Osteocyte (in vitro differentiated cells): Measurements from ENCODE around the gene FMNL2. TPM values are rescaled to one million over a fixed set of nuclear protein-coding genes. Genes with fewer than 3 reads are reported as not detected.

Experiments
- DNase-seq: peaks from one replicate; pipeline ENCODE4 v3.0.0; 2021; ENCODE audit warnings: mixed read lengths; ENCODE audit not compliant: unreplicated experiment; ENCODE audit errors: extremely low spot score
- H3K27ac Mint-ChIP-seq: one replicate; pipeline ENCODE4 v1.8.0; 2021; ENCODE audit warnings: mild to moderate bottlenecking, mixed read lengths; ENCODE audit not compliant: unreplicated experiment
- H3K27me3 Mint-ChIP-seq: one replicate; pipeline ENCODE4 v1.8.0; 2021; ENCODE audit warnings: mixed read lengths; ENCODE audit not compliant: unreplicated experiment
- H3K36me3 Mint-ChIP-seq: one replicate; pipeline ENCODE4 v1.8.0; 2021; ENCODE audit warnings: mixed read lengths; ENCODE audit not compliant: unreplicated experiment
- H3K4me1 Mint-ChIP-seq: one replicate; pipeline ENCODE4 v1.8.0; 2021; ENCODE audit warnings: mixed read lengths; ENCODE audit not compliant: unreplicated experiment
- H3K4me3 Mint-ChIP-seq: one replicate; pipeline ENCODE4 v1.8.0; 2021; ENCODE audit warnings: mild to moderate bottlenecking, moderate library complexity, mixed read lengths; ENCODE audit not compliant: unreplicated experiment
- H3K9me3 Mint-ChIP-seq: one replicate; pipeline ENCODE4 v1.8.0; 2021; ENCODE audit warnings: mixed read lengths; ENCODE audit not compliant: unreplicated experiment
- total RNA-seq: library from RNA; stranded (reverse); gene quantifications from 2 replicates; pipeline ENCODE4 v1.2.1, GENCODE V29; 2021
- TF ChIP-seq, protein P1 (sequence below): fragments of 200-600 bp; sonication (generic); IDR thresholded peaks from 2 replicates; pipeline ENCODE4 v1.5.0; 2021; ENCODE audit warnings: antibody characterized with exemption, mild to moderate bottlenecking, moderate library complexity

Gene FMNL2
- total RNA-seq, 1 donor from 2014 or later = 45.3 TPM

DNA sequence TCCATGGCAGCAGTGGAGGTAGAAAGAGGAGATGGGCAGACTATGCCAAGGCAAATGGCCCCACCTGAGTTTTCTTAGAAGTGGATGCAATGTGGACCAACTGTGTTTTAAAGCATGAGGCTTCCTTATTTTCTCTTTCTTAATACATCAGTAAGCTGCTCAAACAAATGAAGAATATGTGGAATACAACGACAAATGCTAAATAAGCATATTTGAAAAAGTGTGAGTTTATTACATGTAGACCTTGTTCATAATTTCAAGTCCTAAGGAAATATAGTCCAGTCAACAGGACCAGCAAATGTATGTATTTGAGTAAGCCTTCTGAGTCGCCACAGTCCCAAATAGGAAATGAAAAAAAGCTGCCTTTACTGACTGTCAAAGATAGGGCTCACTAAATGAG is 204.4 kb downstream of the FMNL2 start:
- Mint-ChIP-seq H3K9me3 (no peaks in the 10 kb centered on the region), H3K4me3 (no peak overlapping the region), H3K27me3 (no peaks in the 10 kb centered on the region), H3K27ac (no peak overlapping the region), H3K4me1 (peaks cover 31% of the 10 kb centered on the region), H3K36me3 (peaks cover 2% of the 10 kb centered on the region)
- no peak for DNase-seq
- TF ChIP-seq, protein P1, sequence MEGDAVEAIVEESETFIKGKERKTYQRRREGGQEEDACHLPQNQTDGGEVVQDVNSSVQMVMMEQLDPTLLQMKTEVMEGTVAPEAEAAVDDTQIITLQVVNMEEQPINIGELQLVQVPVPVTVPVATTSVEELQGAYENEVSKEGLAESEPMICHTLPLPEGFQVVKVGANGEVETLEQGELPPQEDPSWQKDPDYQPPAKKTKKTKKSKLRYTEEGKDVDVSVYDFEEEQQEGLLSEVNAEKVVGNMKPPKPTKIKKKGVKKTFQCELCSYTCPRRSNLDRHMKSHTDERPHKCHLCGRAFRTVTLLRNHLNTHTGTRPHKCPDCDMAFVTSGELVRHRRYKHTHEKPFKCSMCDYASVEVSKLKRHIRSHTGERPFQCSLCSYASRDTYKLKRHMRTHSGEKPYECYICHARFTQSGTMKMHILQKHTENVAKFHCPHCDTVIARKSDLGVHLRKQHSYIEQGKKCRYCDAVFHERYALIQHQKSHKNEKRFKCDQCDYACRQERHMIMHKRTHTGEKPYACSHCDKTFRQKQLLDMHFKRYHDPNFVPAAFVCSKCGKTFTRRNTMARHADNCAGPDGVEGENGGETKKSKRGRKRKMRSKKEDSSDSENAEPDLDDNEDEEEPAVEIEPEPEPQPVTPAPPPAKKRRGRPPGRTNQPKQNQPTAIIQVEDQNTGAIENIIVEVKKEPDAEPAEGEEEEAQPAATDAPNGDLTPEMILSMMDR = no peak

DNA sequence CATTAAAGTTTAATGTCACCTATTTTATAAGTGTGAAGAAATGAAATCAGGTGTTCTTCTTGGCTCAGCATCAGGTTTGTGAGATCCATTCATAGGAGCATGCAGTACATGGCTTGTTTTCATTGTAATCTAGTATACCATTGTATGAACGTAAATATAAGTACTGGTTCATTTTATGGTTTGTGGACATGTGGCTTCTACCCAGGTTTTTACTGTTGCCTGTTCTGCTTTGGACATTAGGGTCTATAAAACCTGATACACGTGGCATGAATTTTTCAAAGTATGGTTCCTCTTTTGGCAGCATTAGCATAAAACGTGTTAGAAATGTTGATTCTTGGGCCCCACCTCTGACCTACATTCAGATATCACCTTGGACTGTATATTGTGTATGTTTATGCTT is 206.7 kb downstream of the FMNL2 start:
- H3K4me3 Mint-ChIP-seq = no peak overlapping the region
- H3K9me3 Mint-ChIP-seq = no peaks in the 10 kb centered on the region
- H3K27ac Mint-ChIP-seq = no peak overlapping the region
- no peaks in the 10 kb centered on the region for H3K27me3 Mint-ChIP-seq
- TF ChIP-seq, protein P1 = no peak
- no peak for DNase-seq
- H3K4me1 Mint-ChIP-seq = peaks cover 25% of the 10 kb centered on the region
- H3K36me3 Mint-ChIP-seq = peaks cover 4% of the 10 kb centered on the region

DNA sequence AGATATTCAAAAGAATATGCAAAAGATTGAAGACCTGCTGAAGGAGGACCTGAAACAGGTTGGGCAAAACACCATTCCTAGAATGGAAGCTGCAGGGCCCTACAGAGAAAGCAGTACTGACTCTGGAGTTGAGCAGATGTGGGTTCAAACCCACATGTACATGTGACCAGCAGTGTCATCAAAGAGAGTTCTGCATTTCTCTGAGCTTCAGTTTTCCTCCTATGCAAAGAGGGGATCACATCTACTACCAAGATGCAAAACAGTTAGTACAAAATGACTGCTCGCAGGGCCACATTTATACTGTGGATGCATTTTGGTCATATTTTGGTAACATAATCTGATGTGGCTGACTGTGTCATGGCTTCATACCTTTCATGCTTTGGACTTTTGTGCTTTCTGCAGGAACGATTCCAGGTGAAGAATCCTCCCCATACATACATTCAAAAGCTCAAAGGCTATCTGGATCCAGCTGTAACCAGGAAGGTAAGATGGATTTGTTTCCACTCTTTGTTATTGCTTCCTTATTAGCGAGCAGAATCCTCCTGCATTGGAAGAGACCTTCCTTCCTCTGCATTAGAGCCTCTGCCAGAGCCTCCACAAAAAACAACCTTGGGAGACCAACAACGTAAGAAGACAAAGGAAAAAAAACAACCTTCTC is 207.5 kb downstream of the FMNL2 start:
- H3K9me3 Mint-ChIP-seq = no peaks in the 10 kb centered on the region
- peak overlapping the region; percentile 78 for H3K27ac Mint-ChIP-seq
- DNase-seq = no peak
- TF ChIP-seq, protein P1 = no peak
- H3K4me3 Mint-ChIP-seq = no peak overlapping the region
- H3K4me1 Mint-ChIP-seq = peaks cover 18% of the 10 kb centered on the region
- H3K36me3 Mint-ChIP-seq = peaks cover 4% of the 10 kb centered on the region
- no peaks in the 10 kb centered on the region for H3K27me3 Mint-ChIP-seq

DNA sequence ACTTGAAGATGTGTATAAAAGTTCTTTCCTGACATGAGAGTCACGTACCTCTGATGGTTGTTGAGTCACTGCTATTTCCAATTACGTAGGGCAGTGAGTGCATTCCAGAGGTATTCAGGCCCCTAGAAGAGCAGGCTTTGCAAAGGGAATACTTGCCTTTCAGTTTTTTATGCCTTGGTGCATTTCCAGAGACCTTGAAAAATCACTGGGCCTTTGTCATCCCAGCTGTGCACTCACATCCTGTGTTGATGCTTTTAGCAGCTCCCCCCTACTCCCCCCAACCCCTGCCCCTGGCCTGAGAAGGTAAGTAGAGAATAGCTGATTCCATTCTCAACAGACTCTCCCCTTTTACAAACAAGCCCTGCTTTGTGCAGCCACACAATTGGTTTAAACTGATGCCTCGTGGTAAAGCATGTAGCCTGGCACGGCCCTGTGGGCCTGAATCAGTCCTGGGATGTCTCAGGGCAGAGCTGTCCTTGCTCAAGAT is 208.1 kb downstream of the FMNL2 start:
- Mint-ChIP-seq H3K4me3 (no peak overlapping the region), H3K27me3 (no peaks in the 10 kb centered on the region), H3K36me3 (peaks cover 7% of the 10 kb centered on the region), H3K27ac (peak overlapping the region; percentile 78), H3K9me3 (no peaks in the 10 kb centered on the region), H3K4me1 (peaks cover 16% of the 10 kb centered on the region)
- TF ChIP-seq, protein P1 = no peak
- no peak for DNase-seq

DNA sequence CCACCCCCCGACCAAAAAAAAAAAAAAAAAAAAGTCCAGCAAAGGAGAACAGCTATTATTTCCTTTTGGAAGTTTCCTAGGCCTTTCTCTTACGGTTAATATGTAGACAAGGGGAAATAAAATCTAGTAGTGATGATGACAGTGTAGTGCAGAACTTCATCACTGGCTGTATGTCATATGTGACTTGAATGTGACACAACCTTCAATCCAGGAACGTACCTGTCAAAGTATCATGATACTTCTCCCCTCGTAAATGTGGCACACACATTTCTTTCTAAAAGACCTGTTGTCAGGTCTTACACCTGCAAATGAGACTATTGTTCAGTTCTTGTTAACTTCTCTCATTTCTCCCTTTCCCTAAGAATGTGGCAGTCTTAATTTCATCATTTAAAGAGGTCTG is 208.7 kb downstream of the FMNL2 start:
- no peak for DNase-seq
- Mint-ChIP-seq H3K27ac (peak overlapping the region; percentile 78), H3K4me3 (no peak overlapping the region), H3K4me1 (peaks cover 16% of the 10 kb centered on the region), H3K27me3 (no peaks in the 10 kb centered on the region), H3K9me3 (no peaks in the 10 kb centered on the region), H3K36me3 (peaks cover 11% of the 10 kb centered on the region)
- TF ChIP-seq, protein P1 = no peak
